Measurements from ENCODE around the gene IFFO2.
"Not testable (repeated sequence)": the region's sequence is repeated elsewhere in the genome, so short reads cannot be mapped to it uniquely, and the experiment has no call there.

IFFO2 gene

GRCh38 chr1:18899363-18900049 is 57.0 kb downstream of the IFFO2 start:
- peak overlapping the region; percentile 7; the same call in 1 of the 2 replicates for H3K27ac ChIP-seq
- TF ChIP-seq, protein P1, sequence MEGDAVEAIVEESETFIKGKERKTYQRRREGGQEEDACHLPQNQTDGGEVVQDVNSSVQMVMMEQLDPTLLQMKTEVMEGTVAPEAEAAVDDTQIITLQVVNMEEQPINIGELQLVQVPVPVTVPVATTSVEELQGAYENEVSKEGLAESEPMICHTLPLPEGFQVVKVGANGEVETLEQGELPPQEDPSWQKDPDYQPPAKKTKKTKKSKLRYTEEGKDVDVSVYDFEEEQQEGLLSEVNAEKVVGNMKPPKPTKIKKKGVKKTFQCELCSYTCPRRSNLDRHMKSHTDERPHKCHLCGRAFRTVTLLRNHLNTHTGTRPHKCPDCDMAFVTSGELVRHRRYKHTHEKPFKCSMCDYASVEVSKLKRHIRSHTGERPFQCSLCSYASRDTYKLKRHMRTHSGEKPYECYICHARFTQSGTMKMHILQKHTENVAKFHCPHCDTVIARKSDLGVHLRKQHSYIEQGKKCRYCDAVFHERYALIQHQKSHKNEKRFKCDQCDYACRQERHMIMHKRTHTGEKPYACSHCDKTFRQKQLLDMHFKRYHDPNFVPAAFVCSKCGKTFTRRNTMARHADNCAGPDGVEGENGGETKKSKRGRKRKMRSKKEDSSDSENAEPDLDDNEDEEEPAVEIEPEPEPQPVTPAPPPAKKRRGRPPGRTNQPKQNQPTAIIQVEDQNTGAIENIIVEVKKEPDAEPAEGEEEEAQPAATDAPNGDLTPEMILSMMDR (conservative IDR thresholded peaks at IDR 0.05): no peak

- peak overlapping the region; percentile 7; the same call in 1 of the 2 replicates for H3K27ac ChIP-seq
- TF ChIP-seq, protein P1 (conservative IDR thresholded peaks at IDR 0.05): no peak
Measured at GRCh38 chr1:18898567-18898966, 57.9 kb downstream of the IFFO2 start.

- no peak overlapping the region for H3K27ac ChIP-seq
- TF ChIP-seq, protein P1 (conservative IDR thresholded peaks at IDR 0.05): no peak
Measured at GRCh38 chr1:18895317-18895716, 61.2 kb downstream of the IFFO2 start.

GRCh38 chr1:18893120-18893519 is 63.4 kb downstream of the IFFO2 start:
- TF ChIP-seq, protein P1 (conservative IDR thresholded peaks at IDR 0.05): no peak
- H3K27ac ChIP-seq: no peak overlapping the region

- H3K27ac ChIP-seq: not testable (repeated sequence)
Measured at GRCh38 chr1:18891858-18892257, 64.6 kb downstream of the IFFO2 start.

DNA sequence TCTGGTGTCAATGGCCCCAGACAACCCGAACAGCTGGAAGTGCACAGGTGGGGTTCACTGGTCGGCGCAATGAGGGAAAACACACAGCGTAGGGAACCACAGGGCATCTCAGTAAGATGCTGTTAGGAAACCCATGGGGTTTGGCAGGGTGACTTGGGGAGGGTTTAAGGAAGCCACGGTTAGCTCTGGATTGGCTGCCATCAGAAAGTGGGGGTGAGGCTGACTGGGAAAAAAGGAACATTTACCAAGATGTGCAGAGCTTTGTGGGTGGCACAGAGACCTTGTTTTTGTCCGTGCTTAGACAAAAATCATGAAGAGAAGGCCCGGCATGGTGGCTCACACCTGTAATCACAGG is 65.1 kb downstream of the IFFO2 start:
- TF ChIP-seq, protein P1 (conservative IDR thresholded peaks at IDR 0.05): no peak
- H3K27ac ChIP-seq: no peak overlapping the region

DNA sequence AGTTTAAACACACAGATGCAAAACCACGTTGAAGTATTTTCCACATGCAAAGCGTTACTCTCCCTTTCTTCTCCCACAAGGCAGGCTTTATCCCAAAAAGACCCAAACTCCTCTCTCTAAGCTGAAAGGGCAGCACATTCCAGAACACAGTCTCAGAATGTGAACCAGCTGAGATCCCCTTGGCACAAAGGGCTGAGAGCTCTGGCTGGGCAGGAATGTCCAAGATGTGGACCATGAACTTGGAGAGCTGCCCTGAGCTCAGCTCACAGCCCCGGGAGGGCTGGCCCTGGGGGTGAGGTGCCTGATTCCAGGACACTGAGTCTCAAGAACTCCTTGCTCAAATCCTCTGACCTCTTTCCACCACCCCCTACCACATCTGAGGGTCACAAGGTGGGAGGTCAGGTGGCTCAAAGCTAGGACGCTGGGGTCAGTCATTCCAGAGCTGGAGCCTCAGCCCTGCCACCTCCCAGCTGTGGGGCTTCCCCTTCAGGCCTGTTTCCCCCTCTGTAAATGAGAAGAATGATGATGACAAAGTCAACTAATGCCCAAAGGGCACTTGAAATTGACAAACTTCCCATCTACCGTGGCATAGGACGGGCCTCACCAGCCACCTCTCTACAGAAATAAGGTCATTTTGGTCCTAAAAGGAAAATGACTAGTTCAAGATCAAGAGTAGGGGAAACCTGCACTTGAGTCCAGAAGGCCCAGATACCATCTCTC is 65.6 kb downstream of the IFFO2 start:
- TF ChIP-seq, protein P1 (conservative IDR thresholded peaks at IDR 0.05): no peak
- H3K27ac ChIP-seq: no peak overlapping the region

GRCh38 chr1:18886003-18886335 is 70.5 kb downstream of the IFFO2 start:
- TF ChIP-seq, protein P1 (conservative IDR thresholded peaks at IDR 0.05): no peak
- H3K27ac ChIP-seq: no peak overlapping the region
